Stimulated activated naive CD8-positive, alpha-beta T cell treated with anti-CD3 and anti-CD28 coated beads, Interleukin-15, Interleukin-2, amounts not matched to agents 100 U/mL and 50 U/mL, for 24 hours (primary cell): ENCODE measurements around the gene ARFIP1.

Source experiments
- ATAC-seq: fragments of 150-1000 bp; cut with Tn5 transposase; one replicate; pipeline ENCODE4 v1.10.0; 2021
- DNase-seq: peaks from one replicate; pipeline ENCODE4 v3.0.0; 2021

The ARFIP1 gene

DNA sequence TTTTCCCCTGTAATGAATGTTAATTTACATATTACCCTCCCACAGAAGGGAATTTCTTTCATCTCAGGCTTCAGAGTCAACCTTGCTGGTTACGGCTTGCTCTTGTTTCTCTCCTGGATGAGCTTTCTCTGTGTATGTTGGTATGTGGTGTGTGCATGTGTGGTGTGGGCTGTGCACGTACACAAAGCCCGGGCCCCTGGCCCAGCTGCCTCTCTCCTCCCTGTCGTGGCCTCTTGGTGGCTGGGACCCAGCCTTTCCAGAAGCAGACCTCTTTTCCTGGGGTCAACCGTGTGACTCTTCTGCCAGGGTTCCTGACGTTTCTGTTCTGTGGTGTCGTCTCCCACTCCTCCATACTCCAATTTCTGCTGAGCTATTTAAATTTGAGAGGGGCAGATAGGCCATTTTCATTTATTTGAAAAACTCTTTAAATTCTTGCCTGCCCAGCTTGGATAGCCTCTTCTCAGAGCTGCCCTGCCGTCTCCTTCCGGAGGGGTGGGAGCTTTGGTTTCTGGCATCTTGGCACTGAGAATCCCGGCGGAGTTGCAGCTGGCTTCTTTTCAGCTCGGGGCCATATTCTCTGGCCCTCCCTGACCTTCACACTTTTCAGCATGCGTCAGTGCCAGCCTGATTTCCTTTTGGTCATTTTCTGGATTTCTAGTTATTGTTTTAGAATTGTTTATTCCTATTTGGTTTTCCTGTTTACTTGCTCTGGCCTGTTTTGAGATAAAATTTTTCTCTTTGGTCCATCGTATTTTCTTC, 181.4 kb downstream of the ARFIP1 start:
- DNase-seq, result no peak
- ATAC-seq, result no peak

DNA sequence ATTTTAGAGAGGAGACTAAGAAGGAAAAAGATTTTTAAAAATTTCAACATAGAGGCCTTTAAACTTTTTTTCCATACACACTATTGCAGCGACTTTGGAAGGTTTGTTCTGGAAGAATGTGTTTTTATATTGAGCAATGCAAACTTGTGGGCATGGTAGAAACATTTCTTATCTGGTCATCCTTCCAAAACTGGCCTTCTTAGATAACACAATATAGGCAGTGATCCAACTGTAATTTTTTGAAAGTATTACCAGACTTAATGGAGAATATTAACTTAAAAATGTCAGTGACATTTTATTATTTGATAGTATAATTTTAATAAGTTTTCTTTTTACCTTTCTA, 182.0 kb downstream of the ARFIP1 start:
- no peak for ATAC-seq
- no peak for DNase-seq
